Ovary (tissue), 3 donors: ENCODE measurements around the gene RUNX2.

Source experiments
- POLR2A ChIP-seq: fragments of 450-650 bp; IDR thresholded peaks from one replicate; pipeline ENCODE4 v1.6.1; 2017; ENCODE audit warnings: antibody characterized with exemption, mild to moderate bottlenecking, moderate library complexity
- TF ChIP-seq, protein P1 (sequence below), 3 donors: fragments of 450-650 bp in 2 of 3; fragments of 200-600 bp in 1 of 3; IDR thresholded peaks; one replicate each; pipeline versions ENCODE4 v1.5.1 to v1.8.0; 2016 to 2022; ENCODE audit warnings: antibody characterized with exemption in 3 of 3, mild to moderate bottlenecking in 1 of 3
- donor health status: DM: no; HTN: no; CAD: no.

DNA sequence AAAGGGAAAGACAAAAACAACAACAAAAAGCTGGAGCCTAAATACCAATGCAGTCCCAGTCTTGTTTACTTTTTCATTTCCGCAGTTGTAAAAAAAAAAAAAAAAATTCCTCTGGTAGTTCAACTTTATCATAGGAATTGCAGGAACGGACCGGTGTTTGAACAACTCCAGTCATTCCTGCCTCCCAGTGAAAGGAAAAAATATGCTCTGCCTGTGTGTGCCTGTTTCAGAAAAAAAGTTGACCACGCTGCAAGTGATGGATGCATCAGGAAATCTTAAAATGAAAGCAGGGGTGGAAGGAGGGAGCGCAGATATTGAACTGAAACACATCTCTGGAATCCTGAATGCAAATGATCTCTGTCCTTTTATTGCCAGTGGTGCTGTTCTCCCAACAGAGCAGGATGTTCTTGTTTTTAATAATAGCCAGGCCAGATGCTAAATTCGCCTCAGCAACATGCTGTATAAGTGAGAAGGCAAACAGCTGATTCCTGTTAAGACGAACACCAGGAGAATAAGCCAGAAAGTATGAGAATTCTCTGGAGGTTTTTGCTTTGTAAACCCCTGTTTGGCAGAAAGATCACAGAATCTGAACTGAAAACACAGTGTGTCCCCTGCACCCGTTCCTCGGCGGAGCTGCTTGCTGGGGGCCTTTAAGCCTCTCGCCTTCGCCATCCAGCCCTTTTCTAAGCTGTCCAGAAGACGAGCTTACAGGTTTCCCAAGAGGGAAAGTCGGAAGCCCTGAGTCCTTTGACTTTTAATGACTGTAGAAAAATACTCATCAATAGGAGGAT lies 228.0 kb downstream of the RUNX2 start:
- TF ChIP-seq, protein P1, sequence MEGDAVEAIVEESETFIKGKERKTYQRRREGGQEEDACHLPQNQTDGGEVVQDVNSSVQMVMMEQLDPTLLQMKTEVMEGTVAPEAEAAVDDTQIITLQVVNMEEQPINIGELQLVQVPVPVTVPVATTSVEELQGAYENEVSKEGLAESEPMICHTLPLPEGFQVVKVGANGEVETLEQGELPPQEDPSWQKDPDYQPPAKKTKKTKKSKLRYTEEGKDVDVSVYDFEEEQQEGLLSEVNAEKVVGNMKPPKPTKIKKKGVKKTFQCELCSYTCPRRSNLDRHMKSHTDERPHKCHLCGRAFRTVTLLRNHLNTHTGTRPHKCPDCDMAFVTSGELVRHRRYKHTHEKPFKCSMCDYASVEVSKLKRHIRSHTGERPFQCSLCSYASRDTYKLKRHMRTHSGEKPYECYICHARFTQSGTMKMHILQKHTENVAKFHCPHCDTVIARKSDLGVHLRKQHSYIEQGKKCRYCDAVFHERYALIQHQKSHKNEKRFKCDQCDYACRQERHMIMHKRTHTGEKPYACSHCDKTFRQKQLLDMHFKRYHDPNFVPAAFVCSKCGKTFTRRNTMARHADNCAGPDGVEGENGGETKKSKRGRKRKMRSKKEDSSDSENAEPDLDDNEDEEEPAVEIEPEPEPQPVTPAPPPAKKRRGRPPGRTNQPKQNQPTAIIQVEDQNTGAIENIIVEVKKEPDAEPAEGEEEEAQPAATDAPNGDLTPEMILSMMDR (IDR thresholded peaks at IDR 0.05): no peak
- no peak for TF ChIP-seq POLR2A
